DMS153 treated with DMSO at 0.1 percent for 48 hours (cell line): ENCODE measurements around the gene TTLL8.

Experiments
- DNase-seq: peaks from one replicate; lab custom pipeline; 2025; ENCODE audit not compliant: unreplicated experiment; lab: John Stamatoyannopoulos, UW

Gene TTLL8

DNA sequence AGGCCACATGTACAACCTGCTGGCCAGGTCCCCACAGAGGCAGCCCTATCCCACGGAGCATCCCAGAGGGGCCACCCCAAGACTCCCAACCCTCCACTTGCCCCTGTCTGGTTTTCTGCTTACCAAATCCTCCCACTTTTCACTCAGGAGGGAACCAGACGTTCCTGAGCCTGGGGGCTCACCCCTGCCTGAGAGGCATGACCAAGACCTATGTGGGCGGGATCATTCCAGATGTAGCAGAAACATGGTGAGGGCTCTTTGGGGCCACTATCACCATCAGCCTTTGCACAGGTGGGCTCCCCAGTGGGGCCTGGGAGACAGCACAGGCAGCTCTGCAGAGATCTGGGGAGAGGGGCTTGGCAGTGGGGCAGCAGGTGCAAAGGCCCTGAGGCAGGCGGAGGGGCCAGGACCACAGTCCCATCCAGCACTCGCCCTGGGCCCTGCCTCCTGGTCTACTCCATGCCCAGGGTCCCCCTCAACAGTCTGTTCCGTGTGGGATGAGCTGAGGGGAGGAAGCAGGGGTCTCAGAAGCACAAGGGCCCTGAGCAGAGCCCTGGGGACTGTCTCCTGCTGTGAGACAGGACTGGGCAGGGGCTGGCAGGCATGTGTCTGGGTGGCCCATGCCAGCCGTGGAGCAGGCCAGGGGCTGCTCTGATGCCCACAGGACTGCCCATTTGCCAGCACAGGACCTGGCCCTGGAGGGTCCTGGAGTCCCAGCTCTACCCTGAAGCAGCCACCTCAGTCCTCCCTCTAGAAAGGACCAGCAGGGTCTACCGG, 88.2 kb downstream of the TTLL8 start:
- DNase-seq, result no peak

DNA sequence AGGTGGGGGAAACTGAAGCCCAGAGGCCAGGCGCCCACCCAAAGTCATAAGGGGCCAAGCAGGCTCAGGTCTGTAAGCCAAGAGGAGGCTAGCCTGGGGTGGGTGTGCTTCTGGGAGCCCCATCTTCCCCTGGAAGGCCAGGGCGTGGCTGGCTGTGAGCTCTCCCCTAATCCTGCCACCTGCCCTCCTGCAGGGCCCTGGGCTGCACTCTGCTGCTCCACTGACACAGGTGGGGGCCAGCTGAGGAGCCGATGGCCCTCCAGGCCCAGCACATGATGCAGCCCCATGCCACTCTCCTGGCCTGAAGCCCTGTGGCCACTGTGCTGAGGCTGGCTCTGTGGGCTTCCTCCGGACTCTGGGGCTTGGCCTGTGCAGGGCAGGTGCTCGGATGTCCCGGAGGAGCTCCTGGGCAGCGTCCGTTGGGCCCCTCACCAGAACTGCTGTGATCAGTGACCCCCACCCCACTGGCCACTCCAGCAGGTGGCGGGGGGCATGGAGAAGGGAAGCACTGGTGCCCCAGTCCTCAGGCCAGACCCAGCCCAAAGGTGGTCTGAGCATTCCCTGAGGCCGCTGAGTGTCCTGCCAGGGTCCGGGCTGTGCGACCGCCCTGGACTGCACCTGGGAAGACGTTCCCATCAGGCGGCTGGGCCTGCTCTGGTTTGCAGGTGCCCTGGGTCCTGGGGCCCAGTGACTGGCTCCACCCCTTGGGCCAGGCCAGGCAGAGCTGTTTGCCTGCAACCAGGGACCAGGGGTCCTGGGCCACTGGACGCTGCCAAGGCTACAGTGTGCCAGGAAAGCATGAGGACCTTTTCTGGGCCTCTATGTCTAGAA, 89.1 kb downstream of the TTLL8 start:
- no peak for DNase-seq
